Endodermal cell (in vitro differentiated cells): ENCODE results near the gene SLC45A1. TPM values are rescaled to one million over a fixed set of nuclear protein-coding genes. Genes with fewer than 3 reads are reported as not detected.

Experiments
- DNase-seq: peaks from one replicate; pipeline ENCODE4 v3.0.0-alpha.2; 2017
- H3K27ac ChIP-seq: 2 replicates; pipeline ENCODE4 v1.5.1; 2013; ENCODE audit warnings: mild to moderate bottlenecking, low read depth, low read length, moderate library complexity
- H3K27me3 ChIP-seq: 2 replicates; pipeline ENCODE4 v1.6.1; 2013; ENCODE audit warnings: mild to moderate bottlenecking, low read length, moderate library complexity; ENCODE audit not compliant: insufficient read depth, control insufficient read depth, poor library complexity, severe bottlenecking
- H3K36me3 ChIP-seq: 2 replicates; pipeline ENCODE4 v1.7.0; 2013; ENCODE audit warnings: mild to moderate bottlenecking, low read length, moderate library complexity; ENCODE audit not compliant: control insufficient read depth, insufficient read depth
- H3K4me1 ChIP-seq: one replicate; pipeline ENCODE4 v1.7.0; 2013; ENCODE audit warnings: low read length; ENCODE audit not compliant: control insufficient read depth, insufficient read depth
- H3K4me3 ChIP-seq: 2 replicates; pipeline ENCODE4 v1.5.1; 2013; ENCODE audit warnings: mild to moderate bottlenecking, low read length, moderate library complexity
- H3K9ac ChIP-seq: 2 replicates; pipeline ENCODE4 v1.6.1; 2013; ENCODE audit warnings: mild to moderate bottlenecking, low read length, moderate library complexity; ENCODE audit not compliant: poor library complexity, severe bottlenecking; ENCODE audit errors: extremely low read depth
- H3K9me3 ChIP-seq: 2 replicates; pipeline ENCODE4 v1.6.1; 2013; ENCODE audit warnings: mild to moderate bottlenecking, low read length, moderate library complexity; ENCODE audit not compliant: control insufficient read depth
- H3K27ac Mint-ChIP-seq: 2 replicates; pipeline ENCODE4 v1.8.0; 2020; ENCODE audit warnings: mixed read lengths
- H3K27me3 Mint-ChIP-seq: 2 replicates; pipeline ENCODE4 v1.8.0; 2021; ENCODE audit warnings: mild to moderate bottlenecking, mixed read lengths; ENCODE audit not compliant: insufficient read depth
- H3K36me3 Mint-ChIP-seq: 2 replicates; pipeline ENCODE4 v1.8.0; 2020; ENCODE audit warnings: low read depth, mixed read lengths
- H3K4me1 Mint-ChIP-seq: 2 replicates; pipeline ENCODE4 v1.8.0; 2020; ENCODE audit warnings: mixed read lengths
- H3K4me3 Mint-ChIP-seq: 2 replicates; pipeline ENCODE4 v1.8.0; 2020; ENCODE audit warnings: mild to moderate bottlenecking, moderate library complexity, mixed read lengths
- H3K9me3 Mint-ChIP-seq: 2 replicates; pipeline ENCODE4 v1.8.0; 2020; ENCODE audit warnings: mild to moderate bottlenecking, mixed read lengths
- WGBS, 2 experiments: methylation state at CpG; one replicate each; pipeline versions ENCODE4 v1.1.5 to v1.1.7; 2013; ENCODE audit warnings: missing lambda C conversion rate in 2 of 2, mixed read lengths in 1 of 2; ENCODE audit not compliant: insufficient coverage in 1 of 2, insufficient read length in 1 of 2; 5-methylcytosine and 5-hydroxymethylcytosine counted together
- total RNA-seq, 2 donors: library from RNA; stranded (reverse); fragmentation: NEBNext Ultra II Directional in 1 of 2; extraction: Animal tissue kit (Norgen Biotek cat#: 25700) in 1 of 2; gene quantifications; 2 replicates in 1 of 2; 3 replicates in 1 of 2; pipeline ENCODE4 v1.2.1, GENCODE V29; 2021
- TF ChIP-seq, protein P1 (sequence below): fragments of 200-600 bp; sonication (generic); conservative IDR thresholded peaks from 2 replicates; pipeline ENCODE4 v1.5.0; 2021; ENCODE audit warnings: antibody characterized with exemption, mild to moderate bottlenecking

SLC45A1 gene
- total RNA-seq, 2 donors from 2014 or later = 0.42 TPM; not detected in 1

DNA sequence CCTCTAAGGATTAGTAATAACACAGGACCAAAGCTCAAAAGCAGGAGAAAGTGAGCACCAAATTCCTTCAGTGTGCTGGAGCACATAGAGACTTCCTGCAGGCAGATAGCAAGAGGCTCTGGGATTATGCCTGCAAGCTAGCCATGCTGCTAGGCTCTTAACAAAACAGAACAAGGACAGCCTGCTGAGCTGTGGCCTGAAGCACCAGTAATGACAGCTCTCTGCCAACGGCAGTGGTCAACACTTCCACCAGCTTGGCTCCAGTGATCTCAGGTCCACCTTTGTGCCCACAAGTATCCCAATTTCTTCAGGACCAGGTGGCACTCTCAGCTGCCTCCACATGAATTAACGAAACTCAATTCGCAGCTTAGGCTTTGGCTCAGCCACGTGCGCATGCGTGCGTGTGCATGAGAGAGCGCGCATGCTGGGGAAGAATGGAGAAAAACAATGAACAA lies 64.2 kb downstream of the SLC45A1 start:
- Histone ChIP-seq H3K9ac (no peak overlapping the region), H3K4me3 (no peak overlapping the region), H3K9me3 (no peaks in the 10 kb centered on the region), H3K4me1 (peaks cover 8% of the 10 kb centered on the region), H3K27me3 (no peaks in the 10 kb centered on the region), H3K36me3 (peaks cover 34% of the 10 kb centered on the region), H3K27ac (no peak overlapping the region)
- Mint-ChIP-seq H3K36me3 (peaks cover 32% of the 10 kb centered on the region), H3K27me3 (no peaks in the 10 kb centered on the region), H3K4me1 (peaks cover 37% of the 10 kb centered on the region), H3K9me3 (no peaks in the 10 kb centered on the region), H3K4me3 (no peak overlapping the region), H3K27ac (no peak overlapping the region)
- TF ChIP-seq, protein P1, sequence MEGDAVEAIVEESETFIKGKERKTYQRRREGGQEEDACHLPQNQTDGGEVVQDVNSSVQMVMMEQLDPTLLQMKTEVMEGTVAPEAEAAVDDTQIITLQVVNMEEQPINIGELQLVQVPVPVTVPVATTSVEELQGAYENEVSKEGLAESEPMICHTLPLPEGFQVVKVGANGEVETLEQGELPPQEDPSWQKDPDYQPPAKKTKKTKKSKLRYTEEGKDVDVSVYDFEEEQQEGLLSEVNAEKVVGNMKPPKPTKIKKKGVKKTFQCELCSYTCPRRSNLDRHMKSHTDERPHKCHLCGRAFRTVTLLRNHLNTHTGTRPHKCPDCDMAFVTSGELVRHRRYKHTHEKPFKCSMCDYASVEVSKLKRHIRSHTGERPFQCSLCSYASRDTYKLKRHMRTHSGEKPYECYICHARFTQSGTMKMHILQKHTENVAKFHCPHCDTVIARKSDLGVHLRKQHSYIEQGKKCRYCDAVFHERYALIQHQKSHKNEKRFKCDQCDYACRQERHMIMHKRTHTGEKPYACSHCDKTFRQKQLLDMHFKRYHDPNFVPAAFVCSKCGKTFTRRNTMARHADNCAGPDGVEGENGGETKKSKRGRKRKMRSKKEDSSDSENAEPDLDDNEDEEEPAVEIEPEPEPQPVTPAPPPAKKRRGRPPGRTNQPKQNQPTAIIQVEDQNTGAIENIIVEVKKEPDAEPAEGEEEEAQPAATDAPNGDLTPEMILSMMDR = no peak
- 85 to 88% methylated on average over 9 of the region's 9 CpGs for WGBS, 2 experiments
- peak; percentile 74 for DNase-seq

DNA sequence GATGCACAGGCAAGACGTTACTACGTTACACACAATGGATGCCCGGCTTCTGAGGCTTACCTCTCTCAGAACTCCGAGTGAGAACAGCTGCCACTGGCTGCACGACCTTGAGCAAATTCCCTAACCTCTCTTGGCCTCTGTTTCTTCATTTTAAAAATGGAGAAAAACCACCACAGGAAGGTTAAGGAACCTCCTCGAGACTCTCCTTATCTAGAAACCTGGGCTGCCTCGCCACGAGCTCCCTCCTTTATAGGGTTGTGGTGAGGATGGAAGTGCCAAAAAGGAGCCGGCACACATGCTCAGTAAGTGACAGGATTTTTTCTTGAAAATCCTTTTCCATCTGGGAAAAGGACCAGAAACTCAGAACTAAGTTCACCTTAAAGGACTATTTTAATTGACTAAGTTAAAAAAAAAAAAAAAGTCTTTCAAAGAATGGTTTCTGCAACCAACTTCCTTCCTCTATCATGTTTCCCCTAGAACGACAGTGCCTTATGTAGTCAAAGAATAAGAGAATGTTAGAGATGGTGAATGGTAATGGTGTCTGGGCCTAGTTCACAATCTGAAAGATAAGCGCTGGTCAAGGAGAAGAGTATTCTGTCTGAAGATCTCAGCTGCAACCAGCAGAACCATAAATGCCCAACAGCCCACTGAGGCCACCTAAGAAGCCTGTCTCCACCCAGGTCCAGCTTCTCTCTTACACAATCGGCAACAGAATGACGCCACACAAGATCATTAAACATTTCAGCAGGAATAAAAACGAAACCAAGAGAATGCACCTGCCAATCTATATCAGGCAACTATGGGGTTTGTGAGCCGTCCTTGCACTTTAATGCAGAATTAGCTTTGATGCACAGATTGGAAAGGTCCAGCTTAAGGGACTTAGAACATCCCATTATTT lies 64.9 kb downstream of the SLC45A1 start:
- Mint-ChIP-seq H3K27me3 (no peaks in the 10 kb centered on the region), H3K27ac (peak overlapping the region; percentile 58), H3K4me1 (peaks cover 37% of the 10 kb centered on the region), H3K36me3 (peaks cover 28% of the 10 kb centered on the region), H3K9me3 (no peaks in the 10 kb centered on the region), H3K4me3 (no peak overlapping the region)
- H3K36me3 ChIP-seq = peaks cover 27% of the 10 kb centered on the region
- TF ChIP-seq, protein P1 = no peak
- peak; percentile 24 for DNase-seq
- H3K4me3 ChIP-seq = no peak overlapping the region
- WGBS, 2 experiments = 94 to 95% methylated on average over 11 to 15 of the region's 15 CpGs
- no peaks in the 10 kb centered on the region for H3K9me3 ChIP-seq
- H3K27ac ChIP-seq = no peak overlapping the region
- H3K4me1 ChIP-seq = peaks cover 8% of the 10 kb centered on the region
- H3K27me3 ChIP-seq = no peaks in the 10 kb centered on the region
- H3K9ac ChIP-seq = no peak overlapping the region

DNA sequence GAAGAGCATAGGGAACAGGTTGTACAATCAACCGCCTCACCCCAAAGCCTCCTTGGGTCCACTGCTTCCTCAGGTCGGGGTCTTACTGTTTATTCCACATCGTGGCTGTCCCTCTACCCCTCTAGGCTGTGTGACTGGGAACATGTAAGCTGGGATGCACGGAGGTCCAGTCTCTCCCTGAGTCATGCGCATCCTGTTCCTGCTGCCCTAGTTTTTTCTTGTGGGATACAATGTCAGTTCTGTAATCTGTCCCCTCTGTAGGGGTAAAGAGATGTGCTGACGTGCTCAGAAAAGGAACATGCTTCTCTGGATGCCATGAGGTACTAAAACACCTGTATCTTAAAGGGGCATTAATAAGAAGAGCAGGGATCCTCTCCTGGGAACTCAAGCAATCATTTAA lies 66.2 kb downstream of the SLC45A1 start:
- no peaks in the 10 kb centered on the region for H3K27me3 Mint-ChIP-seq
- H3K4me1 ChIP-seq = peaks cover 4% of the 10 kb centered on the region

More for the DNA sequence above, 66.2 kb downstream of the SLC45A1 start:
- Histone ChIP-seq H3K36me3 (peaks cover 32% of the 10 kb centered on the region), H3K27ac (no peak overlapping the region), H3K27me3 (no peaks in the 10 kb centered on the region), H3K4me3 (no peak overlapping the region), H3K9me3 (no peaks in the 10 kb centered on the region), H3K9ac (no peak overlapping the region)
- peak; percentile 25 for DNase-seq
- Mint-ChIP-seq H3K27ac (no peak overlapping the region), H3K4me1 (peaks cover 31% of the 10 kb centered on the region), H3K36me3 (peaks cover 32% of the 10 kb centered on the region), H3K4me3 (no peak overlapping the region), H3K9me3 (no peaks in the 10 kb centered on the region)
- 93 to 95% methylated on average over 5 to 6 of the region's 6 CpGs for WGBS, 2 experiments
- TF ChIP-seq, protein P1 = no peak
